Testis (tissue), 3 donors: ENCODE data around the gene PLA2G2C. TPM values are rescaled to one million over a fixed set of nuclear protein-coding genes. Genes with fewer than 3 reads are reported as not detected.
"Not testable (repeated sequence)": the region's sequence is repeated elsewhere in the genome, so short reads cannot be mapped to it uniquely, and the experiment has no call there.

Source experiments
- DNase-seq: peaks from one replicate; pipeline ENCODE4 v3.0.0-alpha.2; 2019
- H3K27ac ChIP-seq, 2 donors: fragments of 200-600 bp; sonication (generic); one replicate each; pipeline ENCODE4 v1.5.1; 2019
- H3K27me3 ChIP-seq: fragments of 200-600 bp; sonication (generic); one replicate; pipeline ENCODE4 v1.5.1; 2019
- H3K36me3 ChIP-seq: fragments of 200-600 bp; sonication (generic); one replicate; pipeline ENCODE4 v1.5.1; 2017; ENCODE audit warnings: low read depth; ENCODE audit errors: missing control alignments
- H3K4me1 ChIP-seq: fragments of 200-600 bp; sonication (generic); one replicate; pipeline ENCODE4 v1.5.1; 2019
- H3K4me3 ChIP-seq, 2 donors: fragments of 200-600 bp; sonication (generic); one replicate each; pipeline ENCODE4 v1.5.1; 2017 to 2019
- H3K9me3 ChIP-seq: fragments of 200-600 bp; sonication (generic); one replicate; pipeline ENCODE4 v1.5.1; 2017
- CTCF ChIP-seq, 3 experiments: fragments of 450-650 bp in 2 of 3; fragments of 200-600 bp in 1 of 3; sonication (generic) in 1 of 3; IDR thresholded peaks; one replicate each; pipeline ENCODE4 v1.5.1; 2016 to 2019; ENCODE audit warnings: antibody characterized with exemption in 3 of 3, mild to moderate bottlenecking in 2 of 3, moderate library complexity in 1 of 3
- POLR2A ChIP-seq: fragments of 450-650 bp; IDR thresholded peaks from one replicate; pipeline ENCODE4 v1.6.1; 2017; ENCODE audit warnings: antibody characterized with exemption, mild to moderate bottlenecking, moderate library complexity
- WGBS, 2 donors: methylation state at CpG; one replicate each; pipeline ENCODE4 v1.1.5; 2018; 5-methylcytosine and 5-hydroxymethylcytosine counted together
- intact Hi-C: fragments of 100-400 bp; cut with DNase I; formaldehyde crosslinking; loops from one replicate; pipeline ENCODE4 v1.15.1; 2023; ENCODE audit warnings: low total_unique reads
- polyA plus RNA-seq: library from polyadenylated mRNA; stranded (reverse); fragments of 350-450 nt; fragmentation: Illumina TruSeq; extraction: RNeasy Lipid Tissue Mini Kit (QIAGEN cat#74804); gene quantifications from one replicate; pipeline ENCODE4 v1.2.3, GENCODE V29; 2014; ENCODE audit warnings: low read depth, low replicate concordance; ENCODE audit not compliant: insufficient read depth
- total RNA-seq, 2 donors: library from RNA; depleted of rRNA; stranded (reverse); fragments of >200 nt; gene quantifications; one replicate each; pipeline ENCODE4 v1.2.3, GENCODE V29; 2016

The PLA2G2C gene
- total and polyA plus RNA-seq, 3 donors from 2014 or later = 0.31 to 1.1 (median 0.47) TPM

DNA sequence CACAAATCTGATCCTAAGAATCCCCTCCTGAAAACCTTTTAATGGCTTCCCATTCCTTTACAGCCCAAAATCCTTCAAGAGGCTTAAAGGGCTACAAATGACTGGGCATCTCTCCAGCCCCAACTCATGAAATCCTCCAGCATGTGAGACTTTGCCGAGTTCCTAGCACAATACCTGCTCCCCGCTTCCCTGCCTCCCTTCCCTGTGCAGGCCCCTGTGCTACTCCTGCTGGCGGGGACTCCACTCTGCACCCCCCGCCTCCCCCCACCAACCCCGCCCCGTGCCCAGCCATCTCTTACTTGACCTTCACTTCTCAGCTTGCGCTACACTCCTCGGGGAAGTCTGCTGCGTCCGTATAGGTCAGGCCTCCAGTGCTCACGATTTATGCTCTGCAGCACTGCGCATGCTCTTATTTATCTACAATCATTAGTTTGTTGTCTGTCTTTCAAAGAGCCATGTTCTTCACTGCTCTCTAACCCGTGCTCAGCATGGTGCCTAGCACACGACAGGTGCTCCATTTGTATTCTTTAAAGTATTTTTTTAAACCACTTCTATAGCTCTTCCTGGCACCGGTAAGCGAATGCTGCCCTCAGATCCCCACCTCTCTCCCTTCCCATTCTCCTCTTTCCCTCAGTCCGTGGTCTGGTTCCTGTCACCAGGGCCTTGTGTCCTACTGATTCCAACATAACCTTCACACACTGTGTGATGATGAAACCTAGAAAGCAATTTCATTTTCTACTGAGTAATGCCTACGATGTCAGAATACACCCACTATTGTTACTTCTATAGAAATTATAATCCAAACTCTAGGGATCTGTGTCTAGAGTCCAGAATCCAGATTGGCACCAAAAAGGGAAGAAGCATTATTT is 37.5 kb upstream of the PLA2G2C start:
- WGBS, 2 donors = 39 to 58% methylated on average over 18 of the region's 18 CpGs
- intact Hi-C loops = no loop called here
- H3K36me3 ChIP-seq = no peaks in the 10 kb centered on the region
- TF ChIP-seq CTCF (IDR thresholded peaks at IDR 0.05) = no peak
- TF ChIP-seq POLR2A = no peak
- no peaks in the 10 kb centered on the region for H3K9me3 ChIP-seq
- no peak overlapping the region for H3K4me3 ChIP-seq
- peaks cover 10% of the 10 kb centered on the region for H3K4me1 ChIP-seq
- peak; percentile 64 for DNase-seq
- H3K27ac ChIP-seq = no peak overlapping the region
- H3K27me3 ChIP-seq = no peaks in the 10 kb centered on the region

- H3K27me3 ChIP-seq = no peaks in the 10 kb centered on the region
- no peaks in the 10 kb centered on the region for H3K9me3 ChIP-seq
- peaks cover 10% of the 10 kb centered on the region for H3K4me1 ChIP-seq
- H3K4me3 ChIP-seq = no peak overlapping the region
- H3K36me3 ChIP-seq = no peaks in the 10 kb centered on the region
- no peak for DNase-seq
- no peak for TF ChIP-seq CTCF (IDR thresholded peaks at IDR 0.05)
- TF ChIP-seq POLR2A = no peak
- 89 to 98% methylated on average over 2 of the region's 2 CpGs for WGBS, 2 donors
- intact Hi-C loops = no loop called here
- no peak overlapping the region for H3K27ac ChIP-seq
Observed at GRCh38 chr1:20223106-20223505, 36.8 kb upstream of the PLA2G2C start.

- Histone ChIP-seq H3K27ac (peak overlapping the region; percentile 7 to 62), H3K9me3 (no peaks in the 10 kb centered on the region), H3K4me3 (no peak overlapping the region), H3K4me1 (peaks cover 10% of the 10 kb centered on the region), H3K36me3 (no peaks in the 10 kb centered on the region), H3K27me3 (no peaks in the 10 kb centered on the region)
- 39 to 43% methylated on average over 5 of the region's 5 CpGs for WGBS, 2 donors
- intact Hi-C loops = no loop called here
- peak; percentile 29 for DNase-seq
- TF ChIP-seq POLR2A = no peak
- no peak for TF ChIP-seq CTCF (IDR thresholded peaks at IDR 0.05)
Observed at GRCh38 chr1:20220036-20220435, 33.7 kb upstream of the PLA2G2C start.

DNA sequence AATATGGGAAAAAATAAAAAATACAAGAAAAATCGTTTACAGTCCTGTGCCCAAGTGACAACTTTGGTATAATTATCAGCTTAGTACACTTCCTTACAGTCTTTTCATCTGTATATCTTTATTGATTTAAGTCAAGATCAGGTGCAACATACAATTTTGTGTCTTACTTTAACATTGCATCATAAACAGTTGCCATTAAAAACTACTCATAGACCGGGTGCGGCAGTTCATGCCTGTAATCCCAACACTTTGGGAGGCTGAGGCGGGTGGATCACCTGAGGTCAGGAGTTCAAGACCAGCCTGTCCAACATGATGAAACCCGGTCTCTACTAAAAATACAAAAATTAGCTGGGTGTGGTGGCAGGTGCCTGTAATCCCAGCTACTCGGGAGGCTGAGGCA is 32.7 kb upstream of the PLA2G2C start:
- Histone ChIP-seq H3K27ac (peak overlapping the region in 1 of 2 donors; percentile 62), H3K4me1 (peaks cover 10% of the 10 kb centered on the region)
- WGBS, 2 donors = 88 to 90% methylated on average over 6 of the region's 6 CpGs
- DNase-seq, H3K4me3 ChIP-seq, H3K27me3 ChIP-seq, intact Hi-C loops, H3K36me3 ChIP-seq, H3K9me3 ChIP-seq: not testable (repeated sequence)

DNA sequence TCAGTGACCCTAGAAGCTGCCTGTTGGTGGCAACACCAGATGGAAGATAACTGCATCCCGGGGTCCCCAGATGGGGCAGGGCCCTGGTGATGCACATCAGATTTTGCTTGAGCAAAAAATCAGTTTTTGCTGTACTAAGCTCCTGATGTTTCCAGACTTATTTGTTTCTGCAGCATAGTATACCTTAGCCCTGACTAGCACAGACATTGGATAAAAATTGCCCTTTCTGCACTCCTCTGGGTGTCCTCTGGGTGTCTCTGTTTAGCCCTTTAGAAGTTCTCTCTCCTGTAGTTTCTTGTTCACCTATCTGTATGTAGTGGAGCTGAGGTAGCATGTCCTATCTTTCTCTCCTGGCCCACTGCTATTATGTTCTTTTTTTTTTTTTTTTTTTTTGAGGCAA is 30.3 kb upstream of the PLA2G2C start:
- TF ChIP-seq CTCF (IDR thresholded peaks at IDR 0.05) (peak in 1 of 3 experiments; percentile 12), POLR2A (no peak)
- 87 to 89% methylated on average over 1 of the region's 1 CpG for WGBS, 2 donors
- intact Hi-C loops = no loop called here
- H3K27ac ChIP-seq = no peak overlapping the region
- no peaks in the 10 kb centered on the region for H3K27me3 ChIP-seq
- no peak overlapping the region for H3K4me3 ChIP-seq
- H3K4me1 ChIP-seq = peaks cover 20% of the 10 kb centered on the region
- H3K36me3 ChIP-seq = no peaks in the 10 kb centered on the region
- DNase-seq = no peak
- no peaks in the 10 kb centered on the region for H3K9me3 ChIP-seq
